Cardiac fibroblast (primary cell): Measurements from ENCODE around the gene LONRF2.

Experiments used
- DNase-seq, 2 donors: peaks; one replicate each; pipeline versions ENCODE4 v3.0.0 to v3.0.0-alpha.2; 2010; ENCODE audit warnings: low read depth in 2 of 2
- H3K4me3 ChIP-seq, 2 donors: replicated peaks in 1 of 2; 1 replicate in 1 of 2; 2 replicates in 1 of 2; pipeline ENCODE4 v1.5.1; 2011; ENCODE audit warnings: low read depth in 2 of 2, low read length in 2 of 2, mild to moderate bottlenecking in 2 of 2, moderate library complexity in 1 of 2
- CTCF ChIP-seq: IDR thresholded peaks from one replicate; pipeline ENCODE4 v1.5.1; 2011; ENCODE audit warnings: low read depth, mild to moderate bottlenecking, low read length, inconsistent platforms

The LONRF2 gene

GRCh38 chr2:100276716-100277115 is 45.6 kb downstream of the LONRF2 start:
- H3K4me3 ChIP-seq, result no peak overlapping the region
- no peak for DNase-seq
- TF ChIP-seq CTCF, result no peak

- no peak overlapping the region for H3K4me3 ChIP-seq
- no peak for TF ChIP-seq CTCF
- no peak for DNase-seq
These were observed 47.1 kb downstream of the LONRF2 start for GRCh38 chr2:100275200-100275589.

GRCh38 chr2:100274566-100275199 is 47.6 kb downstream of the LONRF2 start:
- no peak for TF ChIP-seq CTCF
- no peak overlapping the region for H3K4me3 ChIP-seq
- no peak for DNase-seq

GRCh38 chr2:100274076-100274475 is 48.2 kb downstream of the LONRF2 start:
- no peak for DNase-seq
- TF ChIP-seq CTCF, result no peak
- no peak overlapping the region for H3K4me3 ChIP-seq

- H3K4me3 ChIP-seq, result no peak overlapping the region
- no peak for DNase-seq
- TF ChIP-seq CTCF, result no peak
These were observed 48.9 kb downstream of the LONRF2 start for GRCh38 chr2:100273387-100273786.

- H3K4me3 ChIP-seq, result no peak overlapping the region
- TF ChIP-seq CTCF, result no peak
- DNase-seq, result peak; percentile 18 to 31
These were observed 49.4 kb downstream of the LONRF2 start for GRCh38 chr2:100272841-100273329.

- H3K4me3 ChIP-seq, result no peak overlapping the region
- TF ChIP-seq CTCF, result no peak
- no peak for DNase-seq
These were observed 51.1 kb downstream of the LONRF2 start for GRCh38 chr2:100271210-100271609.
